Epithelial cell of proximal tubule (primary cell): ENCODE data around the gene TNK2. TPM values are rescaled to one million over a fixed set of nuclear protein-coding genes. Genes with fewer than 3 reads are reported as not detected.
"Not testable (repeated sequence)": the region's sequence is repeated elsewhere in the genome, so short reads cannot be mapped to it uniquely, and the experiment has no call there.

Experiments used
- DNase-seq: peaks from one replicate; pipeline ENCODE4 v3.0.0-alpha.2; 2011; ENCODE audit warnings: low read depth
- H3K4me3 ChIP-seq: 2 replicates; pipeline ENCODE4 v1.5.1; 2011; ENCODE audit warnings: low read depth, mild to moderate bottlenecking, low read length
- CTCF ChIP-seq: conservative IDR thresholded peaks from 2 replicates; pipeline ENCODE4 v1.5.1; 2012; ENCODE audit warnings: low read depth, mild to moderate bottlenecking, low read length
- total RNA-seq: library from RNA; depleted of rRNA; stranded (reverse); fragments of >200 nt; gene quantifications from 2 replicates; pipeline ENCODE4 v1.2.3, GENCODE V29; 2015

The TNK2 gene
- total RNA-seq, 1 donor from 2014 or later: 21.0 TPM

- no peak for TF ChIP-seq CTCF
- H3K4me3 ChIP-seq: no peak overlapping the region
- DNase-seq: no peak
Measured at GRCh38 chr3:195903950-195904290, 4.4 kb downstream of the TNK2 start.

GRCh38 chr3:195902634-195903033, 5.7 kb downstream of the TNK2 start:
- not testable (repeated sequence) for DNase-seq, H3K4me3 ChIP-seq

DNA sequence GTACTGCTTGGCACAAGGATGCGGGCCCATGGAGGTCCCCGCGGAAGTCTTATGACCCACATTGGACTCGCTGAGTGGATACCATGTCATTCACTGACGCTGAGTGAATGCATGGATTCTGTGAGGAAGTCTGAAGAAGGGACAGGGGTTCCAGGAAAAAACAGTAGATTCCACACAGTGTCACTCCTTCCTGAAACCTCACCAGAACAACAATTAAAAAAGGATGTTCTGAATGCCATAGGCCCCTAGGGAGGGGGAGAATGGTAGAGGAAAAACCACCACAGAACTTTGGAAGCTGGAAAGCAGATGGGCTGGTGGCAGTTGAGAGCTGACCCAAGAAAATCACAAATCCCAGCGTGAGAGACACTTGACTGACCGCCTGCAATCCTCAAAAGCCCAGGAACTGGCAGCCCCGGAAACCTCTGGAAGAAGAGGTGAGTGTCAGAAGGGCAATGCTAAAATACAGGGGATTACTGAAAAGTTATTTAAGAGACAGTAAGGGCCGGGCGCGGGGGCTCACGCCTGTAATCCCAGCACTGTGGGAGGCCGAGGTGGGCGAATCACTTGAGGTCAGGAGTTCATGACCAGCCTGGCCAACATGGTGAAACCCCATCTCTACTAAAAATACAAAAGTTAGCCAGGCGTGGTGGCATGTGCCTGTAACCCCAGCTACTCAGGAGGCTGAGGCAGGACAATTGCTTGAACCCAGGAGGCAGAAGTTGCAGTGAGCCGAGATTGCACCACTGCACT, 6.3 kb downstream of the TNK2 start:
- not testable (repeated sequence) for DNase-seq, H3K4me3 ChIP-seq

DNA sequence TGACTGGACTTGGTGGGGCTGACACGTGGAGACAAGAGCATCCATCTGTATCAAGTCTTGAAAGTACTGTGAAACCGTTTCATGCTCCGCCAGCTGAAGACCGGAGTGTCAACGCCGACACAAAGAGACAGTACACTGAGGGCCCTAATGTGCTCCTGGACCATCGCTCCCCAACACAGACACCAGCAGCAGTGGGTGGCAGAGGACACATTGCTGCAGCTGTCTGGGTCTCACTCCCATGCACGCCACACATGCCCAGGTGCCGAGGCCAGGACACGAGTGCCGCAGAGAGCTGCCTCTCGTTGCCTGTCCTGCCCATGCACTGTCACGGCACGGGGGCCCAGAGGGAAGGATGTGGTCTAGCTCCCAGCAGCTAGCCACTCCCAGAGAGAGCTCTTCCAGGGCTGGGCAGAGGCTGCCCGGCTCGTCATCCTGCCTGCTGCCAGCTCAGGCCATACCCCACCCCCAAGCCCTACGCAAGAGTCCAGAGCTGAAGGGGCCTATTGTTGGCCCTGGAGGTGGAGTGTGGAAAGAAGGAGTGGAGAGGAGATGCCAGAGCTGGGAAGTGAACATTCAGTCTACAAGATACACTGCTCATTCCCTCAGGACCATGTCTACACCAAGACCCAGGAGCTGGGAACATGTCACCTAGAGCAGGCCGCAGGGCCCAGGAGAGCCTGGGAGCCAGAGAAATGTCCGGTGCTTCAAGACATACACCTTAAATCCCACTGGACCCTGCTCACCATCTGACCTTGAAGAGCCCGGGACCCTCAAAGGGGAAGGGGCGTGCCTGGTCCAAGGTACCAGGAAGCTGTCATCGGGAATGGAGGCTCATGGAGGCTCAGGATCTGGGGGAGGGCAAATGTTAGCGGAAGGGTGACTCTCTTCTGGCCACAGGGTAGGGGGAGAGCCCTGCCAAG, 7.7 kb downstream of the TNK2 start:
- TF ChIP-seq CTCF: no peak
- no peak overlapping the region for H3K4me3 ChIP-seq
- no peak for DNase-seq

GRCh38 chr3:195899701-195900435, 8.5 kb downstream of the TNK2 start:
- DNase-seq: no peak
- no peak overlapping the region for H3K4me3 ChIP-seq
- no peak for TF ChIP-seq CTCF

DNA sequence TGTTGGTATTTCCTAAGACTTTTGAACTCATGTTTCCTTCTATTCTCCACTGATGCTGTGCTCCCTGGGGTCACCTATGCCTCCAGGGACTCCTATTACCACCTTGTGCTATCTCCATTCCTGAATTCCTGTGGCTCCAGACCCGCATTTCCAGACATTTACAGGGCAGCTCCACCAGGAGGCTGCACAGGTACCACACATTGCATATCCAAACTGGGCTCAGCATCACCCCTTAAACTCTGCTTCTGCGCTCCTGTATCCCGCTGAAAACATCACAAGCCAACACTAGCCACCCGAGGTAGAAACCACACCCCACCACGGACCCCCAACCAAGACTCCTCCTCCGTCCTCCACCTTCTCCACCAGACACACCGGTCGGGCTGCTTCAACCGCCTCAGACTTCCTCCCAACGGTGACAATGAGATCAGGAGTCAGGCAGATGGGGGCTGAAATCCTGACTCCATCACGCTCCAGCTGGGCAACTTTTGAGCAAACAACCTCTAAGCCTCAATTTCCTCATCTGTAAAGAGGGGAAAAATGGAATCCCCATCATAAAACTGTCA, 10.4 kb downstream of the TNK2 start:
- no peak overlapping the region for H3K4me3 ChIP-seq
- DNase-seq: no peak
- no peak for TF ChIP-seq CTCF

DNA sequence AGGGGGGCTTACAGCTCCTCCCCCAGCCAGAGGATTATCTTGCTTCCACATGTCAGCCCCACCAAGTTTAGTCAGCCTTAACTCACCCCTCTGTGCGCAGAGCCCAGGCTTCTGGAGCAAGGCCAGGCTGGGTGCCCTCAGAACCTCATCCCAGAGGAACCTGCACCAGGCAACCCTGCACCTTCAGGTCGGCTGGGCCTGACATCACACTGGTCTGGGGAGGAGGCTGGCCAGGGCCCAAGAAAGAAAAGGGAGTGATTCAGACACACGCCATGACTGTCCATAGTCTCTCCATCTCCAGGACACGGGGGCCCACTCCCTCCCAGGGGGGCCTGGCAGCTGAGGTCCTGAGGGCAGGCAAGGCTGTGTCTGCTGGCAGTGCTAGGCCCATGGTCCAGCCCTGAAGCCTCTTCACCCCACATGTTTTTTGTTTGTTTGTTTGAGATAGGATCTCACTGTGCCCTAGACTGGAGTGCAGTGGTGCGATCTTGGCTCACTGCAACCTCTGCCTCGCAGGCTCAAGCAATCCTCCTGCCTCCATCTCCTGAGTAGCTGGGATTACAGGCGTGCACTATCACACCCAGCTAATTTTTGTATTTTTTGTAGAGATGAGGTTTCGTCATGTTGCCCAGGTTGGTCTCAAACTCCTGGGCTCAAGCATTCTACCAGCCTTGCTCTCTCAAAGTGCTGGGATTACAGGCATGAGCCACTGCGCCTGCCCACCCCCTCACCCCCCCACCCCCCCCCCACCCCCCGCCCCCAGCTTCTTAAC, 11.1 kb downstream of the TNK2 start:
- no peak for DNase-seq
- no peak for TF ChIP-seq CTCF
- H3K4me3 ChIP-seq: no peak overlapping the region
